HEK293T (cell line): Measurements from ENCODE around the gene CACNA1S.

Source experiments
- ELF4 ChIP-seq: fragments of 450-650 bp; IDR thresholded peaks from 2 replicates; pipeline ENCODE4 v1.6.1; 2017; ENCODE audit warnings: antibody characterized with exemption
- FOXK2 ChIP-seq: fragments of 450-650 bp; IDR thresholded peaks from 2 replicates; pipeline ENCODE4 v1.6.1; 2016; ENCODE audit warnings: mild to moderate bottlenecking
- HDGF ChIP-seq: fragments of 450-650 bp; IDR thresholded peaks from 2 replicates; pipeline ENCODE4 v1.6.1; 2017; ENCODE audit warnings: antibody characterized with exemption, borderline replicate concordance
- L3MBTL2 ChIP-seq: fragments of 450-650 bp; conservative IDR thresholded peaks from 2 replicates; pipeline ENCODE4 v1.6.1; 2016; ENCODE audit warnings: mild to moderate bottlenecking
- SP1 ChIP-seq: fragments of 450-650 bp; IDR thresholded peaks from 2 replicates; pipeline ENCODE4 v1.6.1; 2017

- TF ChIP-seq L3MBTL2 (no peak), SP1 (no peak), HDGF (no peak), ELF4 (no peak), FOXK2 (no peak)
Measured at GRCh38 chr1:201157949-201158348, 45.7 kb upstream of the CACNA1S start.
